Fibroblast of upper back skin (primary cell): ENCODE results near the gene GSG1L.
"Not testable (repeated sequence)": the region's sequence is repeated elsewhere in the genome, so short reads cannot be mapped to it uniquely, and the experiment has no call there.

ENCODE experiments used
- DNase-seq: peaks from one replicate; pipeline ENCODE4 v3.0.0-alpha.2; 2013

The GSG1L gene

DNA sequence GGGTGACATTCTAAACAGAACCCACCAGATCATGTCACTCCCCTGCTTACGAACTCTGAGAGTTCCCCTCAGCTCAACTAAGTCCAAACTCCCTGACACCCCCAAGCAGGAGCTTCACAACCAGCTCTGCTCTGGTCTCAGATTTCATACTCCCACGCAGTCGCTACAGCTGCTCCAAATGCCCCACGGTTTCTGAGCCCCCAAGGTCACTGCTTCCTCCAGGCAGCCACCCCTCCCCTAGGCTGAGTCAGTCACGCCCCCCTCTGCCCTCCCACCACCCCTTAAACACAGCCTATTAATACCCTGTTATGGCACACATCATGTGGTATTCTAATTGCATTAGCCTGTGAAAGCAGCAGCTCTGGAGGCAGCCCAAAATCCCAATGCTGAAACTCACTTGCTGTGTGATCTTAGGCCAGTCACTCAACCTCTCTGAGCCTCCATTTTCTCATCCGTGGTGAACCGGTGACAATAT is 51.5 kb downstream of the GSG1L start:
- no peak for DNase-seq

DNA sequence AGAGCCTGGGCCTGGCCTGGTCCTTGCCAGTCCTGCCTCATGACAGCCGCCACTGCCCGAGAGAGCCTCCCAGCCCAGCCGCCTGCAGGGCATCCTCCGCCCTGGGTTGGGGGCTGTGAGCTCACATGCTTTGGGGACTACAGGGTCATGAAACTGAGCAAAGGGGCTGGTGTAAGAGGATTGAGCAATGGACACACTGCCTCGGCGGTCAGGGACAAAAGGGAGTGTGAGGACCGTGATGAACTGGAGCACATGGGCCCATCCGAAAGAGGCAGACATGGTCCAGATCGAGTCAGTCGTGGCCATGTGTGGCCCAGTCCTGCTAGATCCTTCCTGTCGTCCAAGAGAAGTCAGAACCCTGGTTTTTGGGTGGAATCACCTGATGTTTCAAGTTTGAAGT is 52.3 kb downstream of the GSG1L start:
- no peak for DNase-seq

DNA sequence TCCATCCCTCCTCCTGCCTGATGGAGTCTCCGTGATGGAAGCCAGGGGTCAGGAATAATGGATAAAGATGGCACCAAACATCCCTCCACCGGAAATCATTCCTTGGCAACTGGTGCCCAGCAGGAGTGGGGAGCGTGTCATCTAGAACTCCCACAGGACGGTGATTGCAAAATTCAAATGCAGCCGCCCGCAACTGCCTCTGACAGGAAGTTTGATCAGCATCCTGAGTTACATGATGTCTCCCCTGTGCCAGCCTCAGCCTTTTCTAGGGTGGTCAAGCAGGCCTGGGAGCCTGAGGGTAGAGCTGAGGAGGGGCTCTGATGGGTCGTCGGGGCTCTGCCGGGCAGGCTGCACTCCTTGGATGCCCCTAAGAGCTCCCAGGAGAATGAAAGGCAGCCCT is 52.8 kb downstream of the GSG1L start:
- no peak for DNase-seq

DNA sequence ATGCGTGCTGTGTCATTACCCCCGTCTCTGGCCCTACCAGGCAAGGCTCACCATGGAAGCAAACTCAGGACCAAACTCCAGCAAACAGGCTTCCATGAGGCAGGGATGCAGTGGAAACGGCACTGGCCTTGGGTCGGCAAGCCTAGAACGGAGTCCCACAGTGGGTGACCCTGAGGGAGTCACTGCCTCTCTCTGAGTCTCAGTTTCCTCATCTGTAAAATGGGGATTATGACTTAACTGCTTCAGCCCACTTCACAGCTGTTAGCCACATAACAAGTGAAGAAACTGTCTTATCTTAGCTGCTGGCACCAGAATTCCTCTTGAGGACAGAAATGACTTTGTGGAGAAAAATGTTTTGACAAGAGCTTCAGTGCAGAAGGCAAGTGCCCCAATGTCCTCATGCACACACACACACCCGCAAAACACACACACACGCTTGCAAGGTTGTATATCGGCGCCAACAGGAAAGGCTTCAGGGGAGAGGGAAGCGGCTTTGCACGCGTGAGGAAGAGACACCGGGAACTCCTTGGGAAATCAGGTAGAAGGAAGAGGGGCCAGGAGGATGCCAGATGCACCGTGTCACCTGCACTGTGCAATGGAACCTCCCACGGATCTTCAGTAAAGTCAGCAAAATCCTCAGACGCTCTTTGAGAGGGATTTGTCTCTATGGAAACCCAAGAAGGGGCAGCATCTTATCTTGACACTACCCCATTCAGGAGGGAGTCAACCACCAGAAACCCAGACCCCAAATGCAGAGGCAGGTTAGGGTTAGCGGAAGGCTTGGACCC is 53.7 kb downstream of the GSG1L start:
- DNase-seq: no peak

DNA sequence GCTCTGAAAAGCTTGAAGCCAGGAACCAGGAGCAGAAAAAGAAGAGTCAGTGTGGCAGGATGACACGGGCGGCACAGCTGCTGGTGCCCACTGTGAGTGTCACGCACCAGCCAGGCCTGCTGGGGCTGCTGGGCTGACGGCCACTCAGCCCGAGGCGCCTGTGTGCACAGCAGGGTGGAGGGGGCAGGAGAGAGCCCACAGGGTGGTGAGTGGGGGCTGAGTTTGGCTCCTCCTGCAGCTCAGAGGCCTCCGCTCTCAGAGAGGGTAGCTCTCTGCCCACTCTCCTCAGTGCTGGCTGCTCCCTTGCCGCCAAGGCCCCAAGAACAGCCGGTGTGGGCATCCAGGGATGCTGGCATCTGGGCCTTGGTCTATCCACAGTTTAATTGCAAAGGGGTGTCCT is 59.6 kb downstream of the GSG1L start:
- DNase-seq: no peak

DNA sequence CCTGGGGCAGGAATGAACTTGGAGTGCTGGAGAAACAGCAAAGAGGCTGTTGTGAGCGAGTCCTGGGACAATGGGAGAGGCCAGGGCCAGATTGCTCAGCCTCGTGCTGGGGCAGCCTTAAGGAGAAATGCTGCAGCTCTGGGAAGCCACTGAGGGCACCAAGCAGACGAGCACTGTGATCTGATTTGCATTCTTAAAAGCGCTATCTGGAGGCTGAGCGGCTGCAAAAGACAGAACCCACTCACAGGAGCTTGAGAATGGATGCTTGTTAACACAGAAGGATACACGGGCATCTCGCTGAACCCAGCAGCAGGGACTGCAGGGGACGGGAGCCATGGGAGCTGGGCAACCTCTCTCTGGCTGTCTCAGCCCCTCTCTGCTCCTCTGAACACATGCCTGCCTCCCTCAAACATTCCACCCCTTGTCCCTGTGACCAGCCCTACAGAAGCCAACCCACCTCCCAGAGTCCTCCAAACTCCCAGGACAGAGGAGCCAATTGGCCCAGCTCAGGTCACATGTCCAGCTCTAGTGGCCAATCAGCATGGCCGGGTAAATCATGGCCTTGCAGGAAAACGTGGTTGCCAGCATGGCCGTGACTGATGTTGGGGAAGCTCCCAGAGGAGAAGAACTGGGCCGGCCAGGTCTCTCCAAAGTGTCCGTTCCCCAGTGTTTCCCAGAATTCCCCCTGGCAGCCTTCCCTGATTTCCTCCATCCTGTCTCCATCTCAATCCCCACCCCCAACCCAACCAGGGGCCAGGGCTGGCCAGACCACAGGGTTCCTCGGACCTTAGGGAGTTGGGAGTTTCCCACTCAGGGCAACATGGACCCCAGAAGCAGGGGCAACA is 60.3 kb downstream of the GSG1L start:
- no peak for DNase-seq

DNA sequence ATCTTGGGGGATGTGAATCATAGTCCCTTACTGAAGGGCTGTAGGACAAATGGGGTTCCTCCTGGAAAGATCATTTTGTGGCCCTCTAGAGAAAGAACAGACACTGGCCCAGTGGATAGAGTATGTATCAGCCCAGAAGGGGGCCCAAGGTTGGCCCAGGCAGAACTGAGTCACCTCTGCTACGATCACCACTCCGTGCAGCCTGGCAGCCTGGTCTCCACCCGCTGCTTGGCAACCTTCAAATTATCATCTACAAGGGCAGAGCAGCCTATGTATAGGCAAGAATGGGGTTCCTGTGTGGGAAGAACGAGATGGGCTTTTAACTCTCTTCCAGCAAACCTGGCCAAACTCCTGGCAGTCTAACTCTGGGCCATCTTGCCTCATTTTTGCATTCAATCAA is 61.9 kb downstream of the GSG1L start:
- no peak for DNase-seq

DNA sequence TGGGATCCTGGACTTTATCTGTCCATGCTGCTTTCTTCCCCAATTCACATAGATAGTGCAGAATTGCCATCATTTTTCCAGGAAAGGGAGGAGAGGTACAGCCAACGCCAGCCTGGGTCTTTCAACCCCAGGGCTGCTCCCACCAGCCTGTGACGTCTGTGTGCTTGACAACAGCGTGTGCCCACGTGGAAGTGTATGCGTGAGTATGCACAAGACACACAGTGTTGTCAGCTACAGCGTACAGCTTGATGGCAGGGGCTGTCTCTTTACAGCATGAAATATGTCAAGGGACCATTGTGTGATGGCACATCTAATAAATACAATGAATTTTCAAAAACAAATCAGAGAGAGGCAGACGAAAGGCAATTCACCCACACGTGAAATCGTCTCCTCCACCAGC is 62.3 kb downstream of the GSG1L start:
- DNase-seq: no peak

DNA sequence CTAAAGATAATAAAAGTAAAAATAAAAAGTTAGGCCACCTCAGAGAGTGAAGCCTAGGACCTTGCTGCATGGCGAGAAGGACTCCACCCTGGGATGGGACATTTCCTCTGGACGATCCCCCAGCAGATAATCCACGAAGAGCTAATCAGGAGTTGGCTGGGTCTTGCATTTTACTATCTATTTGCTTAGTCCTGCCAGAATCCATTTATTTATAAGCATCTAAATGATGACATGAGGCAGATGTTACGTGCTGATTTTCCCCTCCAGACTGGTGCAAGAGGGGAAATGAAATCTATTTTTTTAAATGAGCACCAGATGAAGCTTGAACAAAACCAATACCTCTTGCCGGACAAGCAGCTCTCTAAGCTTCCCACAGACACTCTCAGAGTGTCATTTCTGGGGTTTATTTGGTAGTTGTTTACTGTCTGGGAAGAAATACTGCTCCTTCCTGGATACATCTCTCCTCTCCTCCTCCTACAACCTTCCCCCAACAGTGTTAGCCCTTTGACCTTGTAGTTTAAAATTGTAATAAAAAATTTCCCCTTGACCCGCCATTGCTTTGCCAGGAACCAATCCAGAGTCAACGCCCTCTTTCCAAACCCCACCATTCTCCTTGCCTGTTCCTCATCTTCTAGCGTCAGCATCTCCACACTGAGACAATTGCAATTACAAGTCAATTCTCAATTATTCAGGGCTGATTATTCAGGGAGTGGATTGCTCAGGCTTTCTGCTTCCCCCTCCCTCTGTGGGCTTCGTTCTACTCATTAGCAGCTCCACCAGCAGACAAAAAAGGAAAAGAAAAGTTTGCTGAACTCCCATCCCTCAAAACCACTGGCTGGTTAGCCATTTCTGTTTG is 63.0 kb downstream of the GSG1L start:
- DNase-seq: no peak

DNA sequence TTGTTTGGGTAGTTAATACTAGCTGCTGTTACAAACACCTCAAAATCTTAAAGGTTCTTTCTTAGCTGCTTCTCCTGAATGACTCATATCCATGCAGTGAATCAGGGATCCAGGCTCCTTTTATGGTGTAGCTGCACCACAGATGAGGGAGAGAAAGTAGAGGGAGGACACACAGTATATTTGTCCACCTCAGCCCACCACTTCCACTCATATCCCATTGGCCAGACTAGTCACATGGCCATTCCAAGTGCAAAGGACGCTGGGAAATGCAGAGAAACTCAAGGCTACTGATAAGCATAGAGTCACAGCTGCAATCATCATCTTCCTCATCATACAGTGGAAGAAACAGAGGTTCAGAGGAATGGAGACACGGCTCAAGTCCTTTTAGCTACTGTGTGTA is 63.8 kb downstream of the GSG1L start:
- DNase-seq: no peak

DNA sequence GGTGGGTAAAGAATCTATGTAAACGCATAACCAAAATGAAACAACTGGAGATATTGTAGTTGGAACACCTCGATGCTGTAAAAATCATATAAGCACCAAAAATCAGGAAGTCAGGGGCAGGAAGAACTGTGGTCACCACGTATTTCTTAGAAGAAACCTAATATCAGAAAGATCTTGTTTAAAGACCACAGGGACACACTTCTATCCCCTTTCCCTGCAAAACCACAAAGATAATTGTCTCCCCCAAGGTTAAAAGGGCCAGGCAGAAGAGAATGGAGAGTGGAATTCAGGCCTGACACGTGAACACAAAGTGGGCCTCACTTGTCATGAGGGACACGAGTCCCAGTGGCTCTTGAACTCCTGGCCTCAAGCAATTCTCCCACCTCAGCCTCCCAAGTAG is 68.1 kb downstream of the GSG1L start:
- DNase-seq: no peak

DNA sequence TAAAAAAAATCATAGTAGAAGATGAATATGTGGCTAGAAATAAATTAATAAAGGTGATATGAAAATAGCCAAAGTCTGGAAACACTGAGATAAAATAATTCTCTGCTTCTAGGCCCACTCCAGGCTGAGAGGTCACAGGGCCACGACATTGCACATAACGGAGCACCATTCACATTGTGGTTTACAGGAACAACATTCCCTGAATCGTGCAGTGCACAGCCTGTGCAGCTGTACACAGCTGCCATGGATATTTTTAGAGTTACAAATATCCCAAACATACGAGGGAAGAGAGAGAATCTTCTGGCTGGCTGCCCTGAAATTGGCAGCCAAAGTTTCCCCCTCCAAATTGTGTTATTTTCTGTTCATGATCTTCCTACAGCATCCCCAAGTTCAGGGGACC is 68.8 kb downstream of the GSG1L start:
- no peak for DNase-seq

DNA sequence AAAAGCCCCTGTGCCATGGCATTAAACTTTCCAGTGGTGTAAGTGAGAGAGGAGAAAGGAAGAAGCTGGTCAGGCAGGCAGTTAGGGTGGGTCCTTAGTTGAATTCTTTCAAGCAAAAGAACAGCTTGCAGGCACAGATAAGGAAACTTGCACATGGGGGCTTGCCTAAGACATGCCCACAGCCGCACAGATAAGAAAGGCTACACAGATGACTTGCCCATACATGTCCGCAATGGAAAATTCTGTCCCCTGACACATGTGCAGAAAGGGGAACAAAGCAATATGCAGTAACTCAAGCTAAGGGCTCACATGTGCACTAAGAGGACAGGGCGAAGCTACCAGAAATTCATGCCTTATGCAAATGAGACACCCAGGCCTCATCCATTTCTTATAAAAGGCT is 69.9 kb downstream of the GSG1L start:
- DNase-seq: no peak

DNA sequence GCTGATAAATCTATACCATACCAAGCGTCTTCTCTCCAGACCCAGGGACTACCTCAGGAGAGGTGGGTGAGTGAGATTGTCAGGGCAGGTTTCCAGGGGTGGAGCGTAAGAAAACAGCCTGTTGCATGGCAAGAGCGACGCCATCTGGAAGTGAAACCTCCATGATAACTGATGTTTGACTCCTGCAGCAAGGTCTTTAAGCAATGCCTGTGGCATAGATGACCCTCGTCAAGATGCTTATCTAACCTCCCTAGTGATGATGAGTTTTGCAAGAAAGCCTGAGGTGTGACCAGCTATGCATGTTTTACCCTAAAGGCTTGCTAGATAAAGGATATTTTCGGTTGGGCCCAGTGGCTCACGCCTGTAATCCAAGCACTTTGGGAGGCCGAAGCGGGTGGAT is 71.6 kb downstream of the GSG1L start:
- DNase-seq: no peak

DNA sequence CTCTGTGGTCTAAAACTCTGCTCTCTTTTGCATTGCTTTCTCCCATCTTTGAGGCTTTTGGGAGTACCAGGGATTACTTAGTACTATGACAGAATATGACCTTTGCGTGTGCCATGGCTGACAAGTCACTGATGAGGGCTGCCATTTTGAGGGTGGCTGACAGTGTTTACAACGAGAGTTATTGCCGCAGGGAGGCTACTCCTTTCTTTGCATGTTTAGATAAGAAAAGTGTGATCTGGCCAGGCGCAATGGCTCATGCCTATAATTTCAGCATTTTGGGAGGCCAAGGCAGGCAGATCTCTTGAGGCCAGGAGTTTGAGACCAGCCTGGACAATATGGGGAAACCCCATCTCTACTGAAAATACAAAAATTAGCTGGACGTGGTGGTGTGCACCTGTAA is 77.5 kb downstream of the GSG1L start:
- DNase-seq: no peak

DNA sequence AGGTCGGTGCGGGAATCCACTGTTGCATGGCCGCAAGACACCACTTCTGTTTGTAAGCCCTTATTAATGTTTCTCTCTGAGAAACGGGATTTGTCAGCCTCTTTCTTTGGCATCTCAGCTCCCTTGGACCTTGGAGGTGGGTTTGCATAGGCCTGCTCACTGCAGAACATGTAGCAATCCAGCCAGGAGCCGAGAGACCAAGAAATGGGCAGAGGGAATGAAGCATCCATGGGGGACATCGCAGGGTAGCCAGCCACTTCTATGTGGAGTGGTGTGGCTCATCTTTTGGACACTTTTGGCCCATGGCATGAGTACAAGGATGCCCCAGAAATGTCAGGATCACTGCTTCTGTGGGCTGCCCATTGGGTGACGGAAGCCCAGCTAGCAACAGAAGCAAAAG is 79.4 kb downstream of the GSG1L start:
- no peak for DNase-seq

DNA sequence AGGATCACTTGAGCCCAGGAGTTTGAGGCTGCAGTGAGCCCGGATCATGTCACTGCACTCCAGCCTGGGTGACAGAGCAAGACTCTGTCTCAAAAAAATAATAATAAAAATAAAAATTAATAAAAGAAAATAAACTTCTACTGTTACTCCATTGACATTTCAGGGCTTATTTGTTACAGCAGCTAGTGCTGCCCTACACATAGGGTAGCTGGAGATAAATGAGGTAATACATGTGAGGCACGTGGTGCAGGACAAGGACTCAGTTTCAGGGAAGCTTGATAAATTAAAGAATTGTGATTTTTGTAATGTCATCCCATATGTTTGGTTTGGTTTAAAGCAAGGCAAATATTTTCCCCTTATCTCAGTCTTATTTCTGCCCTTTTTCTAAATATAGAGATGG is 80.3 kb downstream of the GSG1L start:
- DNase-seq: no peak

DNA sequence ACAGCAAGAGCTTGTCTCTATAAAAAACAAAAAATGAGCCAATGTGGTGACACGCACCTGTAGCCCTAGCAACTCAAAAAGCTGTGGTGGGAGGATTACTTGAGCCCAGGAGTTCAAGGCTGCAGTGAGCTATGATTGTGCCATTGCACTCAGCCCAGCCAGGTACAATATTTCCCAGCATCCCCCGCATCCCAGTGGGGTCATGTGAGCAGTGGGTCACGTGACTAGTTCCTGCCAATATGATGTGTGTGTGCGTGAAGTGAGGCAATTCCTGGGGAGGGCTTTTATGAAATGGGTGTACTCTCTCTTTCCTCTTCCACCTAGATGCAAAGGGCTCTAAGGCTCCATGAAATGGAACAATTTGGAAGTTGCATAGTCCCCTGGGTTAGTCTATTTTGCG is 81.3 kb downstream of the GSG1L start:
- DNase-seq: no peak

DNA sequence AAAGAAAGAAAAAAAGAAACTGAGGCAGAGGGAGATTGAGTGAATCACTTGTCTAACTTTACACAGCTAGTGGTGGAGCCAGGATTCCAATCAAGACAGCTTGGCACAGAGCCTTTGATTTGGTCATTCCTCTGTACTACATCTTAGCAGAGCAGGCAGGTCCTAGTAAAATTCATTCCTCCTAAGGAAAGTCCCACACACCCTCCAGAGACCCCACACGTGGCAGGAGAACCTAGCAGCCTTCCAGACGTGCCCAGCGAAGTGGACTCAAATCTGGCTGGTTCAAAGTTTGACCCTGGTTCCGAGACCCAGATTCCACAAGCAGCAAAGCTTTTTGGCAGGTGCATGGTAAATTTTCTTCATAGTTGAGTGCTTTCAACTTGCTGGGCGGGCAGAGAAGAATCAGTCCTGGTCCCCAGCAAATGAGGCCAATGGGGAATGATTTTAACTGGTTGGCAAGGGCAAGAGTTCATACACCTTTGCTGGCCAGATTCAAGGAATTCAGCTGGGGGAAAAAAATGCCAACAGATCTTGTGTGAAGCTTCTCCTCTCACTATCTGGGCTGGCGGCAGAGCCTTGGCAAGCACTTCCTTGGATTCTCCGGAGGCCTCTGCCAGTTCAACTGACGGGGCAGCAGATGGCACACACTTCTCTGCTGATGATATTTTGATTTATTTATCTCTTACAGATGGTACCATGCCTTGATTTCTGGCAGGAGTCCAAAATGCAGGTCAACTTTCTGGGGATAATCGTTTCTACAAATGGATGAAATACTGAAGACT is 82.4 kb downstream of the GSG1L start:
- DNase-seq: no peak

DNA sequence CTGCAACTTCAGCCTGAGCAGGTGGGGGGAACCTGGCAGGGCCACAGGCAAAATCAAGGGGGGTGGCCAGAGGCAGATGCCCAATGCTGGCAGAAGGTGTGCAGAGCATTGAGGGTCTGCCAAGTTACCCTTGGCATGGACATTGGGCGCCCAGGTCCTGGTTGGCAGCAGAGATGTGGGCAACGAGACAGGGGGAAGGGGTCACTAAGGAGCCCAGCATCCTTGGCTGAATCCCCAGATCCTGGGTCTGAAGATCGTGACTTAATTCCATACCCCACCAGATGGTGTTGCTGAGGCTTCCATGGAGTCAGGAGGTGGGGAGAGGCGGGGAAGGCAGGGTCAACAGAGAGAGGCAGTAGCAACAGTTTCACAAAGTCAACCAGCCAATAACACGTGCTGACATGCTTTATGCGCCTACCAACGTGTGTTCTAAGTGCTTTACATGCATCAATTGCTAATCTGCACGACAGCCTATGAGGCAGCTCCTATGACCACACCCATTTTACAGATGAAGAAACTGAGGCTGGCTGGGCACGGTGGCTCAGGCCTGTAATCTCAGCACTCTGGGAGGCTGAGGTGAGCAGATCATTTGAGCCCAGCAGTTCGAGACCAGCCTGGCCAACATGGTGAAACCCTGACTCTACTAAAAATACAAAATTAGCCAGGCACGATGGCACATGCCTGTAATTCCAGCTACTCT is 83.3 kb downstream of the GSG1L start:
- DNase-seq: no peak

DNA sequence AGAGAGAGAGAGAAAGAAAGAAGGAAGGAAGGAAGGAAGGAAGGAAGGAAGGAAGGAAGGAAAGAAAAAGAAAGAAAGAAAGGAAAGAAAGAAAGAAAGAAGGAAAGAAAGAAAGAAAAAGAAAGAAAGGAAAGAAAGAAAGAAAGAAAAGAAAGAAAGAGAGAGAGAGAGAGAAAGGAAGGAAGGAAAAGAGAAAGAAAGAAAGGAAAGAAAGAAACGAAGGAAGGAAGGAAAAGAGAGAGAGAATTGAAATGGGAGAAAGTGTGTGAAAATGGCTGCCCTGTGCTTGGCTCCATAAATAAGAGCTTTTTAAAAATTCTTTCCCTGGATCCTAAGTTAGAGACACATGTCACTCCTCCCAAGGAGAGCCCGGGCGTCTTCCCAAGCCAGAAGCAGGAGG is 83.8 kb downstream of the GSG1L start:
- DNase-seq: not testable (repeated sequence)

DNA sequence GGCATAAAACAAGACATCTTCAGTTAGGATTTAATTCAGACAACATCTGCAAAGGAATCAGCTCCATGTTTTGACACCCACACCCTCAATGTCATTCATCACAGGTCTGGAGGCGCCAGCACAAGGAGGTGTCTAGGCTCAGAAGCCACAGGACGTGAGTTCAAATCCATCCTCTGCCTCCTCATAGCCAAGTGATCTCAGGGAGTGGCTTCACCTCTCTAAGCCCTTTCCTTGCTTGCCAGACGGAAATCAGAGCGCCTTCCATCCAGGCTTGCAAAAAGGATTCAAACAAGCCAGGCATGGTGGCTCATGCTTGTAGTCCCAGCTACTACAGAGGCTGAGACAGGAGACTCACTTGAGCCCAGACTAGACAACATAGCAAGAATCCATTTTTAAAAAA is 84.6 kb downstream of the GSG1L start:
- no peak for DNase-seq
